T-cell (primary cell): ENCODE data around the gene RAF1. TPM values are rescaled to one million over a fixed set of nuclear protein-coding genes. Genes with fewer than 3 reads are reported as not detected.
A peak's percentile ranks its signal among the peaks of the same experiment; 100 is the strongest.

Experiments
- ATAC-seq, 4 experiments: fragments of 200-7000 bp in 3 of 4; fragments of 150-1000 bp in 1 of 4; cut with Tn5 transposase; replicated peaks in 1 of 4; 1 replicate in 3 of 4; 2 replicates in 1 of 4; pipeline ENCODE4 v1.10.0; 2021; ENCODE audit warnings: moderate library complexity in 3 of 4, mild to moderate bottlenecking in 2 of 4, moderate number of reproducible peaks in 1 of 4
- CTCF ChIA-PET, 2 donors: fragments of 300-600 bp; sonication (Branson Sonifier 250); formaldehyde crosslinking; loops; one replicate each; lab custom pipeline; 2022; ENCODE audit warnings: antibody characterized with exemption in 2 of 2; lab: Charles Lee
- POLR2A ChIA-PET, 2 donors: fragments of 300-600 bp; sonication (Branson Sonifier 250); formaldehyde crosslinking; loops; one replicate each; lab custom pipeline; 2022; ENCODE audit warnings: antibody characterized with exemption in 2 of 2; lab: Charles Lee
- DNase-seq, 35 experiments: peaks; one replicate each; pipeline versions ENCODE4 v3.0.0 to v3.0.0-alpha.2; 2013 to 2023
- H3K27ac ChIP-seq: one replicate; pipeline ENCODE4 v1.5.1; 2013; ENCODE audit warnings: low read length
- H3K27me3 ChIP-seq, 2 experiments: replicated peaks in 1 of 2; 1 replicate in 1 of 2; 2 replicates in 1 of 2; pipeline versions ENCODE4 v1.6.1 to v1.7.0; 2013; ENCODE audit warnings: low read length in 1 of 2, mixed read lengths in 1 of 2; ENCODE audit not compliant: control insufficient read depth in 2 of 2, insufficient read depth in 2 of 2; ENCODE audit errors: extremely low read depth in 1 of 2
- H3K36me3 ChIP-seq, 2 donors: 1 replicate in 1 of 2; 2 replicates in 1 of 2; pipeline versions ENCODE4 v1.6.1 to v1.7.0; 2013; ENCODE audit warnings: low read length in 1 of 2; ENCODE audit not compliant: control insufficient read depth in 2 of 2, insufficient read depth in 1 of 2; ENCODE audit errors: extremely low read depth in 1 of 2
- H3K4me1 ChIP-seq, 2 experiments: 1 replicate in 1 of 2; 2 replicates in 1 of 2; pipeline versions ENCODE4 v1.6.1 to v1.7.0; 2013; ENCODE audit warnings: low read length in 2 of 2, mixed read lengths in 1 of 2; ENCODE audit not compliant: insufficient read depth in 2 of 2, control insufficient read depth in 1 of 2; ENCODE audit errors: extremely low read depth in 1 of 2
- H3K4me3 ChIP-seq, 2 donors: 1 replicate in 1 of 2; 2 replicates in 1 of 2; pipeline versions ENCODE4 v1.5.1 to v1.7.0; 2013; ENCODE audit warnings: mild to moderate bottlenecking in 2 of 2, low read length in 1 of 2, moderate library complexity in 1 of 2; ENCODE audit not compliant: control insufficient read depth in 1 of 2; ENCODE audit errors: extremely low read depth in 1 of 2
- H3K9me3 ChIP-seq: 2 replicates; pipeline ENCODE4 v1.7.0; 2013
- H3K27ac Mint-ChIP-seq, 2 donors: one replicate each; pipeline ENCODE4 v1.8.0; 2020 to 2021; ENCODE audit warnings: mild to moderate bottlenecking in 2 of 2, mixed read lengths in 2 of 2
- H3K27me3 Mint-ChIP-seq, 2 donors: one replicate each; pipeline ENCODE4 v1.8.0; 2021 to 2022; ENCODE audit warnings: mixed read lengths in 2 of 2
- H3K36me3 Mint-ChIP-seq: one replicate; pipeline ENCODE4 v1.8.0; 2021; ENCODE audit warnings: mixed read lengths
- H3K4me1 Mint-ChIP-seq, 3 donors: one replicate each; pipeline ENCODE4 v1.8.0; 2020 to 2022; ENCODE audit warnings: mixed read lengths in 3 of 3, mild to moderate bottlenecking in 1 of 3
- H3K4me3 Mint-ChIP-seq, 3 donors: one replicate each; pipeline ENCODE4 v1.8.0; 2020 to 2022; ENCODE audit warnings: mild to moderate bottlenecking in 3 of 3, mixed read lengths in 3 of 3, moderate library complexity in 3 of 3
- H3K9me3 Mint-ChIP-seq, 3 donors: one replicate each; pipeline ENCODE4 v1.8.0; 2020 to 2022; ENCODE audit warnings: mixed read lengths in 3 of 3
- WGBS: methylation state at CpG from one replicate; pipeline ENCODE4 v1.1.5; 2013; ENCODE audit warnings: missing lambda C conversion rate; ENCODE audit not compliant: insufficient coverage; 5-methylcytosine and 5-hydroxymethylcytosine counted together
- total RNA-seq, 35 experiments: library from RNA in 6 of 35; stranded (reverse) in 6 of 35; fragments of 120-200 nt in 1 of 35; gene quantifications; one replicate each; pipeline versions ENCODE4 v1.2.1 to v1.2.4 and lab custom pipeline; 2013 to 2026

RAF1 gene
- total RNA-seq, 5 donors from 2014 or later (not counting 1 experiment from before 2014, with no cell fraction given): 95.3 to 112 (median 105) TPM

GRCh38 chr3:12569836-12570235, 94.1 kb downstream of the RAF1 start:
- Histone ChIP-seq H3K4me3 (no peak overlapping the region), H3K9me3 (no peaks in the 10 kb centered on the region), H3K27ac (no peak overlapping the region), H3K36me3 (peaks cover 0 to 62% of the 10 kb centered on the region in 2 donors), H3K4me1 (no peaks in the 10 kb centered on the region), H3K27me3 (no peaks in the 10 kb centered on the region)
- Mint-ChIP-seq H3K4me1 (peaks cover 9 to 25% (median 10%) of the 10 kb centered on the region in 3 donors), H3K9me3 (peaks cover 4 to 11% (median 8%) of the 10 kb centered on the region in 3 donors), H3K36me3 (peaks cover 69% of the 10 kb centered on the region), H3K27ac (no peak overlapping the region), H3K4me3 (no peak overlapping the region), H3K27me3 (no peaks in the 10 kb centered on the region)
- no peak for ATAC-seq
- POLR2A ChIA-PET: interaction anchor here in 1 of 2 donors (0.5 kb wide), 1 partner anchor 73 kb away, joined by 4 read pairs; no protein-coding TSS in a partner anchor
- 100% methylated on average over 3 of the region's 6 CpGs for WGBS
- no peak for DNase-seq
- CTCF ChIA-PET: interaction anchor here in 1 of 2 donors (0.8 kb wide), 1 partner anchor 14 kb away, joined by 3 read pairs; no protein-coding TSS in a partner anchor

- H3K9me3 ChIP-seq: no peaks in the 10 kb centered on the region
Measured at GRCh38 chr3:12568747-12569146, 95.2 kb downstream of the RAF1 start.

DNA sequence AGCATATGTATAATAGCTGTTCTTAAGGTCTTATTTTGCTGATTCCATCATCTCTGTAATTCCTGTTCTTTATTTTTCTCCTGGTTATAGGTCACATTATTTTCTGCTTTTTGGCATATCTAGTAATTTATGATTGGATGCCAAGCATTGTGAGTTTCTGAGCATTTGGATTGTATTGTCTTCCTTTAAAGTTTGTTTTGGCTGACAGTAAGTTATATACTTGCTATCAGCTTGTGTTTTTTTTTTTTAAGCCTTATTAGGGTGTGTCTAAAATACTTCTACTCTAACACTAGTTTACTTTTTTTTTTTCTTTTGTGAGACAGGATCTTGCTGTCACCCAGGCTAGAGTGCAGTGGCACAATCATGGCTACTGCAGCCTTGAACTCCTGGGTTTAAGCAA, 96.9 kb downstream of the RAF1 start:
- Histone ChIP-seq H3K4me3 (no peak overlapping the region), H3K27me3 (no peaks in the 10 kb centered on the region), H3K9me3 (no peaks in the 10 kb centered on the region), H3K27ac (no peak overlapping the region), H3K36me3 (peaks cover 0 to 35% of the 10 kb centered on the region in 2 donors), H3K4me1 (peaks cover 0 to 2% of the 10 kb centered on the region in 2 experiments)
- Mint-ChIP-seq H3K4me3 (no peak overlapping the region), H3K27me3 (no peaks in the 10 kb centered on the region), H3K4me1 (peaks cover 25 to 37% (median 25%) of the 10 kb centered on the region in 3 donors), H3K27ac (no peak overlapping the region), H3K36me3 (peaks cover 56% of the 10 kb centered on the region), H3K9me3 (peaks cover 4 to 11% (median 8%) of the 10 kb centered on the region in 3 donors)
- ATAC-seq (no peak), DNase-seq (no peak)
- CTCF ChIA-PET: no interaction called here
- POLR2A ChIA-PET: interaction anchor here in 1 of 2 donors (0.6 kb wide), 2 partner anchors 13 to 1295 kb away, joined by 3 read pairs; partner anchors contain the start of gene ATG7

More at GRCh38 chr3:12568747-12569146, 95.2 kb downstream of the RAF1 start:
- no peak overlapping the region for H3K27ac Mint-ChIP-seq
- H3K36me3 Mint-ChIP-seq: peaks cover 66% of the 10 kb centered on the region
- WGBS: 100% methylated on average over 1 of the region's 3 CpGs
- H3K27me3 Mint-ChIP-seq: no peaks in the 10 kb centered on the region
- POLR2A ChIA-PET: interaction anchor here in 1 of 2 donors (0.6 kb wide), 1 partner anchor 29 kb away, joined by 3 read pairs; no protein-coding TSS in a partner anchor
- ATAC-seq (no peak), DNase-seq (no peak)
- no peak overlapping the region for H3K4me3 Mint-ChIP-seq
- H3K36me3 ChIP-seq: peaks cover 0 to 51% of the 10 kb centered on the region in 2 donors
- CTCF ChIA-PET: no interaction called here
- no peak overlapping the region for H3K27ac ChIP-seq
- peaks cover 15 to 30% (median 16%) of the 10 kb centered on the region in 3 donors for H3K4me1 Mint-ChIP-seq
- no peaks in the 10 kb centered on the region for H3K27me3 ChIP-seq
- H3K9me3 Mint-ChIP-seq: peaks cover 4 to 11% (median 8%) of the 10 kb centered on the region in 3 donors
- no peak overlapping the region for H3K4me3 ChIP-seq
- no peaks in the 10 kb centered on the region for H3K4me1 ChIP-seq

- no CpG with 5 or more reads among the region's 1 CpG for WGBS
Measured at GRCh38 chr3:12562451-12562850, 101.5 kb downstream of the RAF1 start.

GRCh38 chr3:12561397-12561796, 102.5 kb downstream of the RAF1 start:
- Histone ChIP-seq H3K36me3 (no peaks in the 10 kb centered on the region), H3K27ac (no peak overlapping the region), H3K27me3 (peaks cover 0 to 3% of the 10 kb centered on the region in 2 experiments), H3K4me3 (no peak overlapping the region), H3K4me1 (peaks cover 11 to 16% of the 10 kb centered on the region in 2 experiments), H3K9me3 (no peaks in the 10 kb centered on the region)
- POLR2A ChIA-PET: no interaction called here
- ATAC-seq (no peak), DNase-seq (no peak)
- peaks cover 3 to 5% (median 4%) of the 10 kb centered on the region in 3 donors for H3K9me3 Mint-ChIP-seq
- 77% methylated on average over 2 of the region's 2 CpGs for WGBS
- CTCF ChIA-PET: interaction anchor here in 1 of 2 donors (1.3 kb wide), 1 partner anchor 9 kb away, joined by 3 read pairs; no protein-coding TSS in a partner anchor
- peaks cover 16% of the 10 kb centered on the region for H3K36me3 Mint-ChIP-seq
- peaks cover 65 to 71% (median 71%) of the 10 kb centered on the region in 3 donors for H3K4me1 Mint-ChIP-seq
- H3K27ac Mint-ChIP-seq: peak overlapping the region in 1 of 2 donors; percentile 25
- H3K27me3 Mint-ChIP-seq: peaks cover 0 to 2% of the 10 kb centered on the region in 2 donors
- no peak overlapping the region for H3K4me3 Mint-ChIP-seq

More at GRCh38 chr3:12562451-12562850, 101.5 kb downstream of the RAF1 start:
- Mint-ChIP-seq H3K27me3 (no peaks in the 10 kb centered on the region), H3K4me3 (no peak overlapping the region), H3K36me3 (peaks cover 22% of the 10 kb centered on the region), H3K4me1 (peaks cover 66 to 69% (median 66%) of the 10 kb centered on the region in 3 donors), H3K27ac (no peak overlapping the region), H3K9me3 (peaks cover 4 to 11% (median 8%) of the 10 kb centered on the region in 3 donors)
- no peak overlapping the region for H3K27ac ChIP-seq
- H3K27me3 ChIP-seq: no peaks in the 10 kb centered on the region
- DNase-seq: no peak
- H3K9me3 ChIP-seq: no peaks in the 10 kb centered on the region
- H3K36me3 ChIP-seq: no peaks in the 10 kb centered on the region
- ATAC-seq: no peak
- H3K4me1 ChIP-seq: peaks cover 8 to 15% of the 10 kb centered on the region in 2 experiments
- H3K4me3 ChIP-seq: no peak overlapping the region
- POLR2A ChIA-PET: no interaction called here
- CTCF ChIA-PET: no interaction called here

GRCh38 chr3:12560505-12561190, 103.3 kb downstream of the RAF1 start:
- H3K4me3 Mint-ChIP-seq: peak overlapping the region in 1 of 3 donors; percentile 1
- H3K36me3 ChIP-seq: no peaks in the 10 kb centered on the region
- no peaks in the 10 kb centered on the region for H3K9me3 ChIP-seq
- H3K27me3 ChIP-seq: peaks cover 0 to 10% of the 10 kb centered on the region in 2 experiments
- H3K36me3 Mint-ChIP-seq: peaks cover 12% of the 10 kb centered on the region
- H3K4me1 ChIP-seq: peaks cover 16 to 17% of the 10 kb centered on the region in 2 experiments
- ATAC-seq (no peak), DNase-seq (no peak)
- WGBS: 73% methylated on average over 2 of the region's 5 CpGs
- H3K27ac ChIP-seq: no peak overlapping the region
- H3K4me3 ChIP-seq: no peak overlapping the region
- H3K9me3 Mint-ChIP-seq: no peaks in the 10 kb centered on the region
- H3K27me3 Mint-ChIP-seq: peaks cover 4 to 8% of the 10 kb centered on the region in 2 donors
- H3K4me1 Mint-ChIP-seq: peaks cover 69 to 74% (median 73%) of the 10 kb centered on the region in 3 donors
- H3K27ac Mint-ChIP-seq: peak overlapping the region in 1 of 2 donors; percentile 71
- CTCF ChIA-PET: interaction anchor here in 1 of 2 donors (1.3 kb wide), 1 partner anchor 9 kb away, joined by 3 read pairs; no protein-coding TSS in a partner anchor
- POLR2A ChIA-PET: no interaction called here
